RWPE2 (cell line): ENCODE data around the gene PLEKHA5.
"Not testable (repeated sequence)": the region's sequence is repeated elsewhere in the genome, so short reads cannot be mapped to it uniquely, and the experiment has no call there.

Experiments used
- ATAC-seq: fragments of 200-7000 bp; cut with Tn5 transposase; 3 replicates; pipeline ENCODE4 v1.9.1; 2021; ENCODE audit warnings: low read depth
- DNase-seq: peaks from one replicate; pipeline ENCODE4 v3.0.0-alpha.2; 2020; ENCODE audit warnings: low spot score
- H3K27ac ChIP-seq: fragments of 450-650 bp; 2 replicates; pipeline ENCODE4 v1.5.1; 2017; ENCODE audit warnings: mild to moderate bottlenecking; ENCODE audit not compliant: poor library complexity, severe bottlenecking
- H3K27me3 ChIP-seq: fragments of 250-450 bp; sonication (Bioruptor Pico); 2 replicates; pipeline ENCODE4 v1.5.1; 2021; ENCODE audit warnings: mild to moderate bottlenecking, moderate library complexity; ENCODE audit not compliant: insufficient read depth, poor library complexity, severe bottlenecking
- H3K36me3 ChIP-seq: fragments of 250-450 bp; sonication (Bioruptor Pico); 2 replicates; pipeline ENCODE4 v1.5.1; 2020; ENCODE audit warnings: low read depth, mild to moderate bottlenecking, moderate library complexity
- H3K4me1 ChIP-seq: fragments of 250-450 bp; sonication (Bioruptor Pico); 2 replicates; pipeline ENCODE4 v1.5.1; 2021; ENCODE audit warnings: mild to moderate bottlenecking, moderate library complexity; ENCODE audit not compliant: insufficient read depth, poor library complexity, severe bottlenecking
- H3K4me3 ChIP-seq: fragments of 250-450 bp; sonication (Bioruptor Pico); 2 replicates; pipeline ENCODE4 v1.5.1; 2021; ENCODE audit warnings: mild to moderate bottlenecking, moderate library complexity; ENCODE audit not compliant: severe bottlenecking
- H3K9me3 ChIP-seq: fragments of 250-450 bp; sonication (Bioruptor Pico); 2 replicates; pipeline ENCODE4 v1.5.1; 2021; ENCODE audit warnings: mild to moderate bottlenecking, moderate library complexity; ENCODE audit not compliant: severe bottlenecking
- CTCF ChIP-seq: fragments of 450-650 bp; IDR thresholded peaks from one replicate; pipeline ENCODE4 v1.5.1; 2017; ENCODE audit warnings: mild to moderate bottlenecking, moderate library complexity; ENCODE audit not compliant: poor library complexity, severe bottlenecking

PLEKHA5 gene

GRCh38 chr12:19411234-19412204 lies 282.0 kb downstream of the PLEKHA5 start:
- H3K4me3 ChIP-seq: no peak overlapping the region
- TF ChIP-seq CTCF: no peak
- no peaks in the 10 kb centered on the region for H3K27me3 ChIP-seq
- no peaks in the 10 kb centered on the region for H3K9me3 ChIP-seq
- no peaks in the 10 kb centered on the region for H3K36me3 ChIP-seq
- ATAC-seq: no peak
- H3K4me1 ChIP-seq: no peaks in the 10 kb centered on the region
- H3K27ac ChIP-seq: no peak overlapping the region
- no peak for DNase-seq

GRCh38 chr12:19412844-19413243 lies 283.3 kb downstream of the PLEKHA5 start:
- DNase-seq (no peak), ATAC-seq (no peak)

GRCh38 chr12:19413582-19413981 lies 284.0 kb downstream of the PLEKHA5 start:
- ATAC-seq, H3K4me1 ChIP-seq, H3K27me3 ChIP-seq, H3K9me3 ChIP-seq, H3K27ac ChIP-seq, DNase-seq, H3K4me3 ChIP-seq, H3K36me3 ChIP-seq: not testable (repeated sequence)

More at GRCh38 chr12:19412844-19413243, 283.3 kb downstream of the PLEKHA5 start:
- TF ChIP-seq CTCF: no peak
- H3K27me3 ChIP-seq: no peaks in the 10 kb centered on the region
- H3K27ac ChIP-seq: no peak overlapping the region
- H3K4me3 ChIP-seq: no peak overlapping the region
- no peaks in the 10 kb centered on the region for H3K4me1 ChIP-seq
- H3K36me3 ChIP-seq: no peaks in the 10 kb centered on the region
- no peaks in the 10 kb centered on the region for H3K9me3 ChIP-seq

- H3K27me3 ChIP-seq: no peaks in the 10 kb centered on the region
- TF ChIP-seq CTCF: no peak
- no peak overlapping the region for H3K27ac ChIP-seq
- H3K36me3 ChIP-seq: no peaks in the 10 kb centered on the region
- H3K4me3 ChIP-seq: no peak overlapping the region
- no peaks in the 10 kb centered on the region for H3K9me3 ChIP-seq
- no peaks in the 10 kb centered on the region for H3K4me1 ChIP-seq
- ATAC-seq (no peak), DNase-seq (no peak)
Observed at GRCh38 chr12:19415563-19415962, 286.0 kb downstream of the PLEKHA5 start.

GRCh38 chr12:19419086-19419485 lies 289.6 kb downstream of the PLEKHA5 start:
- no peak overlapping the region for H3K27ac ChIP-seq

More at GRCh38 chr12:19419086-19419485, 289.6 kb downstream of the PLEKHA5 start:
- Histone ChIP-seq H3K36me3 (no peaks in the 10 kb centered on the region), H3K9me3 (no peaks in the 10 kb centered on the region), H3K4me1 (no peaks in the 10 kb centered on the region), H3K4me3 (no peak overlapping the region), H3K27me3 (no peaks in the 10 kb centered on the region)
- ATAC-seq (no peak), DNase-seq (no peak)
- no peak for TF ChIP-seq CTCF
